Forelimb muscle (tissue), 1 donor: Measurements from ENCODE around the gene NT5C1A. TPM values are rescaled to one million over a fixed set of nuclear protein-coding genes. Genes with fewer than 3 reads are reported as not detected.
A peak's percentile ranks its signal among the peaks of the same experiment; 100 is the strongest.

Source experiments
- DNase-seq: peaks from one replicate; pipeline ENCODE4 v3.0.0-alpha.2; 2013; ENCODE audit warnings: low read depth
- polyA plus RNA-seq: library from polyadenylated mRNA; unstranded; fragments of 120-200 nt; gene quantifications from one replicate; pipeline ENCODE4 v1.2.1, GENCODE V29; 2013; ENCODE audit not compliant: insufficient read length

The NT5C1A gene
- polyA plus RNA-seq: 9.0 TPM

GRCh38 chr1:39671793-39672550 is at the start of gene NT5C1A:
TSS of gene NT5C1A (minus strand) at chr1:39672107. CDS start at chr1:39672038, 69 bp downstream.
- no peak for DNase-seq

DNA sequence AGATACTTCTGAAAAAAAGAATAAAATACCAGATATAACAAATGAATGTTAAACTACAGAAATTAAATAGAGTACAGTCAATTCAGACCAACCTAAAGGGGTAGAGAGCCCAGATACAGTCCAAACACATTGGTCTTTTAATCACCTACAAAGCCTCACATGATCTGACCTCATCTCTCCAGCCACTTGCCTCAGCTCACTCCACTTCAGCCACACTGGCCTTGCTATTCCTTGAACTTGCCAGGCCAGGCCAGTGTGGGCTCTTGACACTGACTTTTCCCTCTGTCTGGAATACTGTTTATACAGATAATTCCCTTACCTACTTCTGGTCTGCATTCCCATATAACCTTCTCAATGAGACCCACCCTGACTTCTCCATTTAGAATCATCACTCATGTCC is 49.8 kb upstream of the NT5C1A start:
- no peak for DNase-seq

DNA sequence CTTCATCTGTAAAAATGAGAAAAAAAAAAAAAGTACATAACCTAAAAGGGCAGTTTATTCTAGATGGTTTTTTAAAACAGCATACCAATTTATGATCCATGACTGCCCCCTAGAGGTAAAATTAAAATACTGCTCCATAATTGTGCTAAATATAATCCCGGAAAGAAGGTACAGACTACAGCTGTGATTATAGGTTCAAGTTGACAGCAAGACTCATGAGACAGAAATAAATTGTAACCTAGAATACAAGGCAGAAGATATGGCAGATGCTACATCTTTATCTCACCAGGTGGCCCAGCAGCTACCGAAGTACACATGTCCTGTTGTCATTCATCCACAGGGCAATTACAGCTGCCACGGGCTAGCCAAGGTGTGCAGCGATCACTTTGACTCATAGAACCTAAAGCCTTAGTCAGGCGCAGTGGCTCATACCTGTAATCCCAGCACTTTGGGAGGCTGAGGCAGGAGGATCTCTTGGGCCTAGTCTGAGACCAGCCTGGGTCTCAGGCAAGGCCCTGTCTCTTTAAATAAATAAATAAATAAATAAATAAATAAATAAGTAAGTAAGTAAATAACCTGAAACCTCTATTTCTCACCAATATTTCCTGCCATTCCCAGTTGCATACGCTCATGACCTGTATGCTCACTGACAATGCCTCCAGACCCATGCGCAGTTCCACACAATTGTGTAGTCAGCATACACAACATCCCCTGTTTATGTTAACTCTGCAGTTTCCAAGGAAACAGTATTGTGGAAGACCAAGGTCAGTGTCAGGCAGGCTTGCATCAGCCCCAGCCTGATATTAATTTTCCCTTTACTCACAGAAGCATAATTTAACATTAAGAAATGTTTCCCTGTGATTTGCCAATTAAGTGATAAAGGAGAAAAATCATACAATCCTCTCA is 48.4 kb upstream of the NT5C1A start:
- DNase-seq: peak; percentile 48

- DNase-seq: no peak
Observed at GRCh38 chr1:39717809-39718208, 45.9 kb upstream of the NT5C1A start.

DNA sequence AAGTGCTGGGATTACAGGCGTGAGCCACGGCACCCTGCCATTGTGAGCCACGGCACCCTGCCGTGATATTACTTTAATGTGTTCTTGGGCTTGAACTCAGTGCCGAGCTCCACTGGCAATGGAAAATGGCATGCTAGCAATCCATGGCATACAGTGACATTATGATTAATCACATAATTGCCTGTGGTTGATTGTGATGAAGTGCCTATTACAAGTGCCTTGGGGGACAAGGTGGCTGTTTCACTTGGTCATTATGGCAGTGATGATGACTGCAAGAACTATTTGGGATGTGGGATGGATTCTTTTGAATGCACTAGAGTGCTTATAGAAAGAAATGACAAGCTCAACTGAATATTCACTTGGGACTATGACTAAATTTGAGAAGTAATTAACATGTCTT is 41.6 kb upstream of the NT5C1A start:
- DNase-seq: no peak

- DNase-seq: no peak
Observed at GRCh38 chr1:39711966-39712340, 40.0 kb upstream of the NT5C1A start.

- DNase-seq: no peak
Observed at GRCh38 chr1:39711104-39711965, 39.4 kb upstream of the NT5C1A start.

DNA sequence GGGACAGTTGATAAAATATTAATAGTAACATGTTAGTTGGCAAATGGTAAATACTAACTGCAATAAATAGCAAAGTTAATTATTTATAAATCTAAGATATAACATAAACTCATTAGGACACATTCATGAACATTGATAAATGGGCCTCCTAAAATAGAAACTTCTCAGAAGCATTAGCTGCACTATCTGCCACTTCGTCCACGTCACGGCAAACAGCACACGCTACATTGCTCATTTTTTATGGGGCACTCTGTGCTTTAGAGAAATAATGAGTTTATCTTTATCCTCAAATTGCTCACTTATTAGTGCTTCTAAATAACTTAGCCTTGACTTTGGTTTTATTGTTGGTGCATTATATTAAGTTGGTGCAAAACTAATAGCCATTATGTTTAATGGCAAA is 35.6 kb upstream of the NT5C1A start:
- no peak for DNase-seq

DNA sequence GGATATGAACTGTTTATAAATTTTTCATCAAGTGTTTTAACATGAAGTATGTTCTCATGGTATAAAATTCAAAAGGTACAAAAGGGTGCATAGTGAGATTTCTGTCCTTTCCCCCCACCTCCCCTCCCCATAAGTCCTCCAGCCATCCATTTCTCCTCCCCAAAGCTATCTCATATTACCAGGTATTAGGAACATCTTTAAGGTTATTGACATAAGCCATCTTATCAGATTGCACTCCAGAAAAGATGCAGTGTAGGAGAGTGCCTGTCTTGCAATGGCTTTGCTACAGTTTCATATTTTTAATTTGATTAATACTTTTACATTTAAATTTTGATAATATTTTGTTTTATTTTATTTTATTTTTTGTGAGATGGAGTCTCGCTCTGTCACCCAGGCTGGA is 32.9 kb upstream of the NT5C1A start:
- DNase-seq: no peak

DNA sequence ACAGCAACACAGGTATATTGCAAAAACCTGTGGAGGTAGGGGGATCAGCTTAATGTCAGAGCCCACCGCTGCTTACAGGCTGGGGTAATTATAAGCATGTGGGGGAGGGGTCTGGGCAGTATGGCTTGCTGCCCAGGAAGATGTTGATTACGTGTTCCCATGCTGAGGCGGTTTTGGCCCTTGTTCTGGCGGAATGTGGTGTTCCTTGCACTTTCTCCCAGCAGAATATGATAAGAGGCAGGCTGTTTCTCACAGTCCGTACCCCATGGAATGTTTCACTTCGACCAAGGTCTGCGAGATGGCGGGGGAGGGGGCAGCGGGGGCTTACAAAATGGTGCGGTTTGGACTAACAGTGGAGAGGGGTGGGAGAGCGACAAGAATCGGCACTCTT is 29.1 kb upstream of the NT5C1A start:
- DNase-seq: no peak

DNA sequence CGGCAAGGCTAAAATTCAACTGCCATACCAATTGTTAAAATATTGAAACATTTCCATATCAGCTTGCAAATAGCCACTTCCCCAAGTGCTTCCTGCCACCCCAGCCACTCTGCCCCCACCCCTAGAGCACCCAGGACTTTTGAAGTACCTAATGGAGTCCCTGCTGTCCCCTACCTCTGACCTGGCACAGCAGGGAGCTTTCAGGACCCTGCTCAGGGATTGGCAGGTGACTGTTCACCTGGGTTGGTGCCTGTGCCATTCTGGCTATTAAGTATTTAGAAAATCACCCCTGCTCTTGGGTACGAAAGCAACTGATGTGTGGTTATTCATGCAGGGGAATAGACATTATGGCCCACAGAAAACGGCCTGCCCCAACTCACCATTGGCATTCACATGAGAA is 28.4 kb upstream of the NT5C1A start:
- no peak for DNase-seq

GRCh38 chr1:39699419-39699818 is 27.5 kb upstream of the NT5C1A start:
- no peak for DNase-seq

- DNase-seq: no peak
Observed at GRCh38 chr1:39698568-39698967, 26.7 kb upstream of the NT5C1A start.

DNA sequence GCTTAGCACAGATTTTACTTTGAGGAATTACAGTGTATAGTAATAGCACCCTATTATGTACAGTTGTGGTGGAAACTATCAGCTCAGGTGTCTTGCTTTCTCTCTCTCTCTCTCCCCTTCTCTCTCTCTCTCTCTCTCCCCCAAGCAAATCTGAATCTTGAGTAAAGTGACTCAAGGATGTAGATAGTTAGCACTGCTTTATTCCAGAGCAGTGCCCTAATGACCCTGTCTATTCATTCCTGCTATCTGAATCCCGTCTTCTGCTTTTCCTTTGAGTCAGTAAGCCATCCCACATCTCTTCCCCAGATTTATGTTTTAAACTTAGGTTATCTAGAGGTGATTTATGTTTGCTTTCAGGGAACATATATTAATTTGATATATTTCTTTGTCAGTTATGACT is 24.5 kb upstream of the NT5C1A start:
- no peak for DNase-seq

DNA sequence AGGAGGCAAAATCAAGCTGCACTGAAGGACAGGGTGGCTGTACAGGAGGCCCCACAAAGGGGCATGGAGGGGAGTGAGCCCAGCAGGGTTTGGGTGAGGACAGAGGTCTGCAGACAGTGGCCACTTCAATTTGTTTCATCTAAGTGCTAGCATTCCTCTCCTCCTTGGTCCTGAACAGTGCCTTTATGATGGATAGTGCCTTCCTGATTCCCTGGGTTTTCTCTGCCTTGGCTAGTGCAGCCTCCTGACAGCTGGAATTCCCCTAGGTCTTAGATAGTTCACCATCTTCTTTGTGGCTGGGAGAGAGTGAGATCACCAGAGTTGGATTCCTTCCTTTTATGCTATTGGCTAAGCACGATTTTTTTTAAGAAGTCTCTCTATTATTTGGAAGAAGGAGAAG is 23.1 kb upstream of the NT5C1A start:
- DNase-seq: no peak

- DNase-seq: no peak
Observed at GRCh38 chr1:39694026-39694425, 22.1 kb upstream of the NT5C1A start.

GRCh38 chr1:39692152-39693074 is 20.5 kb upstream of the NT5C1A start:
- DNase-seq: no peak

DNA sequence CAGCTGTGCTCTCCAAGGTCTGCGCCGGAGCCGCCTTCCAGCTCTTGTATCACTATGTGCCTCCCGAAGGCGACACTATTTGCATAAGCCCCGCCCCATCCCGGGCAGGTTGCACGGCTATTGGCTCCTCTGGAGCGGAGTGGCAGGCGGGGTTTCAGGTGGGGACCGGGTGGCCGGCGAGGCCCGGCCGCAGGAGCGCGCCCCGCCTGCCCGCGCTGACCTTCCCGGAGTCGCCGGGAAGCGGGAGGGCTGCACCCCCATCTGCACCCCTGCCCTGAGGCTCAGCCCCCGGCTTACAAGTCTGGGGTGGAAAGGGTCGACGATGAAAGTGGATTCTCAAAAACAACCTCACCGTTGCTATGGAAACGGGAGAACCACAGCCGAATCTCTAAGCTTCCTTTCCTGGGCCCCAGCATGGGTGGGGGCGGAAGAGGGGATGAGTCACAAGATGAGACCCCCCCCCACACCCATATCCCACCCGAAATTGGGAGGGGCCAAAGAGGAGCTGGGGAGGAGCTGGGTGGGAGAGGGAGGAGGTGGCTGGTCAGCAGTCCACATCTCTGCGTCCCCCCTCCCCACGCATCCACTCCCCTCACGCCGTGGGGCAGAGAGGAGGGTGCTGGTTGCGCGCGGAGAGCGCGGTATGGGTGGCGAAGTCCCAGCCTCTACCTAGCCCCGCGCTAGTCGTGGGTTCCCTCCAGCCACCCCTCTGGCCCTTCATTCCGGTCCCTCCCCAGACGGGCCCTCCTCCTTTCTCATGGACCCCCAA is 19.7 kb upstream of the NT5C1A start, which contains the start of gene HPCAL4:
Gene HPCAL4, minus strand, starts transcription at position 51 of the 769 bp plus-strand sequence. CDS start 6,830 bp downstream, outside the sequence.
- no peak for DNase-seq

GRCh38 chr1:39690794-39691382 is 19.0 kb upstream of the NT5C1A start:
- DNase-seq: no peak

GRCh38 chr1:39690225-39690624 is 18.3 kb upstream of the NT5C1A start:
- DNase-seq: no peak
